Measurements from ENCODE around the gene PROX2.

The PROX2 gene

DNA sequence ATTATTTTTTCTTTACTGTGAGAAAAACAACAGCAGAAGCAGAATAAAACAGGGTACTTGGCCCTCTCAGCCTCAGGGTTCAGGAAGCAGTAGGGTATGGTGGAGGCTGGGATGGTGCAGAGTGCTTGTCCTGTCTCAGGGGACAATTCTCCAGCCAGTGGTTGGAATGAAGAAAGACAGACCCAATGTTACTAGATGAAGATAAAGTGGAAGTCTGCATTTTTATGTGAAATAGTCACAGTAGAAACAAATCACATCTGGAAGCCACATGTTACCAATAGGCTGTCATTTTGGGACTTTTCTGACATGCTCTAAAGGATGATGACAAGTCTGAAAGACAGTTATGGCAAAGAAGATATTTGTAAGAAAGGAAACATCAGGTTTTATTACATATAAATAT is 32.3 kb downstream of the PROX2 start:
- no peak for DNase-seq (ENCODE audit: low read depth)

- no peak for DNase-seq (ENCODE audit: low read depth)
These were observed 34.4 kb downstream of the PROX2 start for GRCh38 chr14:74841230-74842207.

- no peak for DNase-seq (ENCODE audit: low read depth)
These were observed 35.3 kb downstream of the PROX2 start for GRCh38 chr14:74840603-74841030.

GRCh38 chr14:74838166-74838565 is 37.8 kb downstream of the PROX2 start:
- DNase-seq (ENCODE audit: low read depth), result no peak

DNA sequence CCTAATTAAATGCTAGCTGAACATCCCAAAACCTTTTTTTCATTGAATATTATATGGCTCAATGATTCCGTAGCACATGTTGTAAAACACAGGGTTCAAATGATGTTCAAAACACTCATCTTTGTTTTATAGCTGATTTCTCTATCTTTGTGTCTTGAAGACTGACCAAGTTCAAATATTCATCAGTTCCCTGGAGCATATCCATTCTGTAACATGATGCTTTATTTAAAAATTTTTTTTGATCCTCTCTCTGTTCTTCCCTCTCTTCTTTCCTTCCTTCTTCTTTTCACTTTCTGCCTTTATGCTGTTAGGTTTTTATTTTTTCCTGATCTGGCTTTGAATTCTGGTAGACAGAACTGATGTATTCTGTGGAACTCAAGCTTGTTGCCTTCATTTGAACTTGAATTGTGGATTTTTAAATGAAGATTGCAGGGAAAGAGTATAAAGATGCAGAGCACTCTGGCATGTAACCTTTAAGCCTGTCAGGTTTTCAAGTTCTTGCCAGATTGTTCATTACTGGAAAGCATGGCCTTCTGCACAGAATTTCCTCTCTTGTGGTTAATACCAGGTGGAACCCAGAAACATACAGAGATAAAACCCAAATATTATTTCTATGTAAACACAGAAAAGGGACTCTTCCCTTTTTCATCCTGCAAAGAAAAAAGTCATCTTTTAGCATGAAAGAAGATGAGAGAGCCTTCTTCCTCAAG is 39.5 kb downstream of the PROX2 start:
- DNase-seq (ENCODE audit: low read depth), result no peak

- no peak for DNase-seq (ENCODE audit: low read depth)
These were observed 40.2 kb downstream of the PROX2 start for GRCh38 chr14:74835645-74836250.

DNA sequence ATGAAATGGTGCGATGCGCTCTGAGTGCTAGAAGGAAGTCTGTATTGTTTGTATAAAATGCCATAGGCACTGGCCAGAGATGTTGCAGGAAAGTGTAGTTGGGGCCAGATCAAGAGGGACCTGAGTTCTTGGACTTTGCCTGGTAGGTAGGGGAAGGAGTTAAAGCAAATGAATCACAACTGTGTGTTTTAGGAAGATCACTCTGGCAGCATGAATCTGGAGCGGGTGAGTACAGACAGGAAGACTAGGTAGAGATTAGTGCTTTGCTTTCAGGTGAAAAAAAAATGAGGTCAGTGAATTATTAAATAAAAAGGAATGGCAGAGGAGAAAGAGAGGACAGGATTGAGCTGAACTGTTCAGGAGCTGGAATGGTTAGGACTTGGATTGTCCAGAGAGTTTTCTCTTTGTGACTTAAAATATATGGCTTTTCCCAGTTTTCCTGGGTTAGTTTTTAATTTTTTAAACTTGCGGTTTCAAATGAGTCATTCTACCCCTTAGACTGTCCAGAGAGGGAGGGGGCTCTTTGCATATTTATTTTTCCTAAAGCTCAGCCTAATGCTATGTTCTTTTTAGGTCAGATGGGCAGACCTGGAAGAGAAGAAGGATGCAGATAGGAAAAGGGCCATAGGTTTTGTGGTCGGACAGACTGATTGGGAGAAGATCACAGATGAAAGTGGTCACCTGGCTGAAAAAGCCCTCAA is 41.1 kb downstream of the PROX2 start:
- DNase-seq (ENCODE audit: low read depth), result no peak

DNA sequence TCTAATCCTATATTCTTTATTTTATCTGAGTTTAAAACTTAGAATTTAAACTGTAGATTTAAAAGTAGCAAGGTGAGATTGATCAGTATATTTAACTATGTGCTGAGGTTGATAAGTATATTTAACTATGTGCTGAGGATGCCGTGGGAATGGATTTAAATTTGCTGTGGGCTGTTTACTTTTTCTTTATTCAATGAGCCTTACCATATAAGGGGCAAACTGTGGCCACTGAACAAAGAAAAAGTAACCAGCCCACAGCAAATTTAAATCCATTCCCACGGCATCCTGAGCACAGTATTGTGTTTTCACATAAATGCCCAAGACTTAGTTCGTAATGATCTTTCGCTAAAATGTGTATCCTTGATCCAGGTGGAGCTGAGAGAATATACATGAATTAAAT is 43.1 kb downstream of the PROX2 start:
- no peak for DNase-seq (ENCODE audit: low read depth)

GRCh38 chr14:74829251-74829650 is 46.7 kb downstream of the PROX2 start:
- DNase-seq (ENCODE audit: low read depth), result no peak

GRCh38 chr14:74826574-74826973 is 49.4 kb downstream of the PROX2 start:
- DNase-seq (ENCODE audit: low read depth), result no peak

Measured in stromal cell of bone marrow (primary cell).